Mammary epithelial cell (primary cell): Measurements from ENCODE around the gene MFAP2.

Source experiments
- CTCF ChIP-seq, 2 donors: IDR thresholded peaks in 1 of 2; conservative IDR thresholded peaks in 1 of 2; 2 replicates each; pipeline ENCODE4 v1.5.1; 2011 to 2012; ENCODE audit warnings: inconsistent platforms in 2 of 2, low read length in 2 of 2, mild to moderate bottlenecking in 2 of 2, control low read depth in 1 of 2, low read depth in 1 of 2; ENCODE audit not compliant: insufficient read depth in 1 of 2; ENCODE audit errors: extremely low read depth in 1 of 2
- EZH2 ChIP-seq: IDR thresholded peaks from 2 replicates; pipeline ENCODE4 v1.6.1; 2012; ENCODE audit warnings: low read length, inconsistent platforms, borderline replicate concordance

DNA sequence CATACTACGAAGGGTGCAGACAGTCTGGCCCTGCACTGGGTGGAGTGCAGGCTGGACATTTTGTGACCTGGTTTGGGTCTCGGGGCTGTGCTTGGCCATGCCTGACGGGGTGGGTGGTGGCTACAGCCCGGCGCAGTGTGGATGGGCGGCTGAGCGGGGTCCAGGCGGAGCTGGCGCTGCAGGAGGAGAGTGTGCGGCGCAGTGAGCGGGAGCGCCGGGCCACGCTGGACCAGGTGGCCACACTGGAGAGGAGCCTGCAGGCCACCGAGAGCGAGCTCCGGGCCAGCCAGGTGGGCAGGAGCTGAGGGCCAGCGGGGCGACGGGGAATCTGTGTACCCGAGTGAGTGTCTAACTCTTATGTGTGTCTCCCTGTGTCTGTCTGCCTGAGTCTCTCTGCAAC, 14.1 kb downstream of the MFAP2 start:
- TF ChIP-seq CTCF (conservative IDR thresholded peaks at IDR 0.05 in 1 of 2, IDR thresholded peaks at IDR 0.05 in 1 of 2; ENCODE audit: extremely low read depth in 1 of 2, insufficient read depth in 1 of 2, low read depth in 1 of 2, low read length in 2 of 2) (no peak), EZH2 (no peak)
